Liver (tissue), 9 donors: Measurements from ENCODE around the gene CD180. TPM values are rescaled to one million over a fixed set of nuclear protein-coding genes. Genes with fewer than 3 reads are reported as not detected.

ENCODE experiments used
- DNase-seq: peaks from one replicate; pipeline ENCODE4 v3.0.0-alpha.2; 2017; ENCODE audit warnings: low spot score
- H3K27ac ChIP-seq, 2 donors: one replicate each; pipeline ENCODE4 v1.7.0; 2013; ENCODE audit warnings: inconsistent platforms in 2 of 2, low read length in 2 of 2, control low read depth in 1 of 2, low read depth in 1 of 2, mild to moderate bottlenecking in 1 of 2
- H3K27me3 ChIP-seq, 4 donors: one replicate each; pipeline versions ENCODE4 v1.6.1 to v1.7.0; 2013; ENCODE audit warnings: low read length in 3 of 4, inconsistent platforms in 1 of 4, mild to moderate bottlenecking in 1 of 4, moderate library complexity in 1 of 4; ENCODE audit not compliant: control insufficient read depth in 4 of 4, insufficient read depth in 4 of 4
- H3K36me3 ChIP-seq, 4 donors: one replicate each; pipeline versions ENCODE4 v1.6.1 to v1.7.0; 2013; ENCODE audit warnings: low read length in 3 of 4, mild to moderate bottlenecking in 3 of 4, low read depth in 1 of 4, moderate library complexity in 1 of 4; ENCODE audit not compliant: control insufficient read depth in 4 of 4, insufficient read depth in 3 of 4
- H3K4me1 ChIP-seq, 4 donors: one replicate each; pipeline versions ENCODE4 v1.6.1 to v1.7.0; 2013; ENCODE audit warnings: low read length in 3 of 4, mild to moderate bottlenecking in 3 of 4, moderate library complexity in 1 of 4; ENCODE audit not compliant: control insufficient read depth in 4 of 4, insufficient read depth in 4 of 4
- H3K4me3 ChIP-seq, 3 donors: one replicate each; pipeline versions ENCODE4 v1.6.1 to v1.7.0; 2013; ENCODE audit warnings: low read length in 3 of 3, control low read depth in 1 of 3, low read depth in 1 of 3, mild to moderate bottlenecking in 1 of 3
- H3K9ac ChIP-seq, 2 donors: one replicate each; pipeline ENCODE4 v1.7.0; 2013; ENCODE audit warnings: low read length in 2 of 2, mild to moderate bottlenecking in 2 of 2, moderate library complexity in 2 of 2, control low read depth in 1 of 2, low read depth in 1 of 2
- H3K9me3 ChIP-seq, 4 donors: one replicate each; pipeline versions ENCODE4 v1.6.1 to v1.7.0; 2013; ENCODE audit warnings: low read length in 3 of 4; ENCODE audit not compliant: control insufficient read depth in 4 of 4
- ATF3 ChIP-seq: IDR thresholded peaks from 2 replicates; pipeline ENCODE4 v1.6.1; 2016; ENCODE audit warnings: antibody characterized with exemption
- FOXA1 ChIP-seq: IDR thresholded peaks from 2 replicates; pipeline ENCODE4 v1.6.1; 2016; ENCODE audit warnings: antibody characterized with exemption
- FOXA2 ChIP-seq: IDR thresholded peaks from 2 replicates; pipeline ENCODE4 v1.6.1; 2016; ENCODE audit warnings: antibody characterized with exemption
- GABPA ChIP-seq, 2 donors: IDR thresholded peaks in 1 of 2; conservative IDR thresholded peaks in 1 of 2; 2 replicates each; pipeline ENCODE4 v1.6.1; 2016; ENCODE audit warnings: antibody characterized with exemption in 2 of 2, mild to moderate bottlenecking in 1 of 2, moderate library complexity in 1 of 2
- HNF4A ChIP-seq, 2 donors: conservative IDR thresholded peaks; 2 replicates each; pipeline ENCODE4 v1.6.1; 2016; ENCODE audit warnings: antibody characterized with exemption in 2 of 2, mild to moderate bottlenecking in 2 of 2
- HNF4G ChIP-seq: IDR thresholded peaks from 2 replicates; pipeline ENCODE4 v1.6.1; 2016; ENCODE audit warnings: antibody characterized with exemption
- JUND ChIP-seq, 2 donors: IDR thresholded peaks; 2 replicates each; pipeline ENCODE4 v1.6.1; 2016; ENCODE audit warnings: antibody characterized with exemption in 2 of 2
- NR2F2 ChIP-seq: IDR thresholded peaks from 2 replicates; pipeline ENCODE4 v1.6.1; 2016; ENCODE audit warnings: antibody characterized with exemption
- RAD21 ChIP-seq, 2 donors: IDR thresholded peaks; 2 replicates each; pipeline ENCODE4 v1.6.1; 2016; ENCODE audit warnings: antibody characterized with exemption in 2 of 2, mild to moderate bottlenecking in 2 of 2
- REST ChIP-seq: IDR thresholded peaks from 2 replicates; pipeline ENCODE4 v1.6.1; 2016; ENCODE audit warnings: antibody characterized with exemption, mild to moderate bottlenecking
- RXRA ChIP-seq, 2 donors: IDR thresholded peaks; 2 replicates each; pipeline ENCODE4 v1.6.1; 2017 to 2018; ENCODE audit warnings: antibody characterized with exemption in 2 of 2, mild to moderate bottlenecking in 1 of 2
- SP1 ChIP-seq: IDR thresholded peaks from 2 replicates; pipeline ENCODE4 v1.6.1; 2018; ENCODE audit warnings: antibody characterized with exemption, mild to moderate bottlenecking
- TAF1 ChIP-seq: conservative IDR thresholded peaks from 2 replicates; pipeline ENCODE4 v1.6.1; 2016; ENCODE audit warnings: antibody characterized with exemption, mild to moderate bottlenecking
- YY1 ChIP-seq: IDR thresholded peaks from 2 replicates; pipeline ENCODE4 v1.6.1; 2016; ENCODE audit warnings: antibody characterized with exemption, mild to moderate bottlenecking
- WGBS: extraction: QIAGEN DNeasy Blood & Tissue Kit; methylation state at CpG from one replicate; pipeline ENCODE4 v1.1.7; 2013; 5-methylcytosine and 5-hydroxymethylcytosine counted together
- polyA plus RNA-seq, 2 donors: library from polyadenylated mRNA; stranded (reverse) in 1 of 2; unstranded in 1 of 2; fragments of 200-250 nt in 1 of 2; fragments of >200 nt in 1 of 2; fragmentation: Nextera tagmentation in 1 of 2; extraction: Ambion mirVana in 1 of 2; gene quantifications; one replicate each; pipeline versions ENCODE4 v1.2.1 to v1.2.3, GENCODE V29; 2013 to 2015
- total RNA-seq, 2 donors: library from RNA; depleted of rRNA; stranded (reverse); fragments of >200 nt; gene quantifications; one replicate each; pipeline ENCODE4 v1.2.3, GENCODE V29; 2014
- TF ChIP-seq, protein P1 (sequence below): fragments of 150-350 bp; IDR thresholded peaks from 2 replicates; pipeline ENCODE4 v1.5.1; 2017; ENCODE audit warnings: improper control_type of control experiment, low read depth, low read length; ENCODE audit not compliant: missing input control
- TF ChIP-seq, protein P2 (sequence below): IDR thresholded peaks from 2 replicates; pipeline ENCODE4 v1.6.1; 2016; ENCODE audit warnings: antibody characterized with exemption
- donor health status: healthy.
- donor health status: healthy.
- donor health status: healthy.
- donor health status: healthy.
- donor health status: healthy.

The CD180 gene
- total and polyA plus RNA-seq, 4 donors: 0.33 to 3.7 (median 0.78) TPM

DNA sequence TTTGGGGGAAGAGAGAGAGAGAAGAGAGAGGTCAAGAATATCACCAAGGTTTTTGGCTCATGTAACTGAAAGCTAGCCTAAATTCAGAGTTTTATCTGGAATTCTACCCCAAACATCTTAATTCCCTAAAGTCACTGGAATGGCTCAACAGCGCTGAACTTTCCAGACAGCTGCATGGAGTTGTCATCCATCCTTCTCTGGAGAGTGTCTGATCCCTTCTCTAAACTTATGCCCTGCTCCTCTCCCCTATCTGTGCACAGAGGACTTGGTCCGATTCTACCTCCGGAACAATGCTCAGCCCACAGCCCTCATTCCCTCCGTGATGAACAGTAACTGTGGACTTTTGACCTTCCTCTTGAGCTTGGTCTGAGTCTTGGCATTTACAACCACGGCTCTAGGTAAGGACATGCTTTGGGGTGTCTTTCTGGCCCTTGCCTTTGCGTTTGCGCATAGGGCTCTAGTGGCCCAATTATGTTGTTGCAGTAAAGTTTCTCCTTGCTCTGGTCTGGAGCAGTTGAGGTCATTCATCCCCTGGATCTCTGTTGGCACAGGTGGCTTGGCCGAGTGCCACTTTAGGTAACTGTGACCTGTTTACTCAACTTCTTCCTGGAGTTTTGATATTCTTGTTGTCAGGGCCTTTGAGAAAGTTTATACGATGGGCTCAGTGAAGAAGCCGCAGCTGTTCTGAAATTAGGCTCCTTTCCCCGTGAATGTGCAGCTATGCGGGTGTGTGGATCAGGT is 18.3 kb upstream of the CD180 start:
- WGBS: 50% methylated on average over 12 of the region's 12 CpGs
- Histone ChIP-seq H3K9me3 (no peaks in the 10 kb centered on the region), H3K36me3 (no peaks in the 10 kb centered on the region), H3K4me1 (peaks cover 4 to 22% (median 20%) of the 10 kb centered on the region in 4 donors), H3K4me3 (no peak overlapping the region), H3K27ac (peak overlapping the region; percentile 80 to 84), H3K27me3 (no peaks in the 10 kb centered on the region), H3K9ac (peak overlapping the region in 1 of 2 donors; percentile 2)
- TF ChIP-seq FOXA2 (peak; percentile 79), HNF4A (conservative IDR thresholded peaks at IDR 0.05) (peak; percentile 30), JUND (IDR thresholded peaks at IDR 0.05) (peak in 1 of 2 donors; percentile 42), SP1 (peak; percentile 59), HNF4G (no peak), RXRA (IDR thresholded peaks at IDR 0.05) (peak; percentile 81 to 95), ATF3 (no peak), REST (peak; percentile 19), FOXA1 (peak; percentile 73), YY1 (no peak), NR2F2 (no peak), RAD21 (IDR thresholded peaks at IDR 0.05) (peak in 1 of 2 donors; percentile 59), TAF1 (no peak)
- TF ChIP-seq, protein P1, sequence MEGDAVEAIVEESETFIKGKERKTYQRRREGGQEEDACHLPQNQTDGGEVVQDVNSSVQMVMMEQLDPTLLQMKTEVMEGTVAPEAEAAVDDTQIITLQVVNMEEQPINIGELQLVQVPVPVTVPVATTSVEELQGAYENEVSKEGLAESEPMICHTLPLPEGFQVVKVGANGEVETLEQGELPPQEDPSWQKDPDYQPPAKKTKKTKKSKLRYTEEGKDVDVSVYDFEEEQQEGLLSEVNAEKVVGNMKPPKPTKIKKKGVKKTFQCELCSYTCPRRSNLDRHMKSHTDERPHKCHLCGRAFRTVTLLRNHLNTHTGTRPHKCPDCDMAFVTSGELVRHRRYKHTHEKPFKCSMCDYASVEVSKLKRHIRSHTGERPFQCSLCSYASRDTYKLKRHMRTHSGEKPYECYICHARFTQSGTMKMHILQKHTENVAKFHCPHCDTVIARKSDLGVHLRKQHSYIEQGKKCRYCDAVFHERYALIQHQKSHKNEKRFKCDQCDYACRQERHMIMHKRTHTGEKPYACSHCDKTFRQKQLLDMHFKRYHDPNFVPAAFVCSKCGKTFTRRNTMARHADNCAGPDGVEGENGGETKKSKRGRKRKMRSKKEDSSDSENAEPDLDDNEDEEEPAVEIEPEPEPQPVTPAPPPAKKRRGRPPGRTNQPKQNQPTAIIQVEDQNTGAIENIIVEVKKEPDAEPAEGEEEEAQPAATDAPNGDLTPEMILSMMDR: peak; percentile 32
- no peak for DNase-seq

- H3K4me3 ChIP-seq: no peak overlapping the region
- H3K9ac ChIP-seq: no peak overlapping the region
- 95% methylated on average over 6 of the region's 6 CpGs for WGBS
- no peaks in the 10 kb centered on the region for H3K9me3 ChIP-seq
- peaks cover 4 to 22% (median 20%) of the 10 kb centered on the region in 4 donors for H3K4me1 ChIP-seq
- no peaks in the 10 kb centered on the region for H3K27me3 ChIP-seq
- no peaks in the 10 kb centered on the region for H3K36me3 ChIP-seq
- no peak overlapping the region for H3K27ac ChIP-seq
- no peak for DNase-seq
- TF ChIP-seq REST (no peak), FOXA2 (no peak), RAD21 (IDR thresholded peaks at IDR 0.05) (no peak), YY1 (no peak), SP1 (no peak), TAF1 (no peak), GABPA (IDR thresholded peaks at IDR 0.05 in 1 of 2, conservative IDR thresholded peaks at IDR 0.05 in 1 of 2) (no peak), FOXA1 (no peak), RXRA (IDR thresholded peaks at IDR 0.05) (no peak)
- TF ChIP-seq, protein P1: no peak
- TF ChIP-seq, protein P2, sequence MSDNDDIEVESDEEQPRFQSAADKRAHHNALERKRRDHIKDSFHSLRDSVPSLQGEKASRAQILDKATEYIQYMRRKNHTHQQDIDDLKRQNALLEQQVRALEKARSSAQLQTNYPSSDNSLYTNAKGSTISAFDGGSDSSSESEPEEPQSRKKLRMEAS: no peak
These were observed 17.4 kb upstream of the CD180 start for GRCh38 chr5:67214036-67214435.
